NCI-H345 (cell line): ENCODE results near the gene IQGAP2.

Experiments
- DNase-seq: peaks from one replicate; lab custom pipeline; 2025; lab: John Stamatoyannopoulos, UW

Gene IQGAP2

DNA sequence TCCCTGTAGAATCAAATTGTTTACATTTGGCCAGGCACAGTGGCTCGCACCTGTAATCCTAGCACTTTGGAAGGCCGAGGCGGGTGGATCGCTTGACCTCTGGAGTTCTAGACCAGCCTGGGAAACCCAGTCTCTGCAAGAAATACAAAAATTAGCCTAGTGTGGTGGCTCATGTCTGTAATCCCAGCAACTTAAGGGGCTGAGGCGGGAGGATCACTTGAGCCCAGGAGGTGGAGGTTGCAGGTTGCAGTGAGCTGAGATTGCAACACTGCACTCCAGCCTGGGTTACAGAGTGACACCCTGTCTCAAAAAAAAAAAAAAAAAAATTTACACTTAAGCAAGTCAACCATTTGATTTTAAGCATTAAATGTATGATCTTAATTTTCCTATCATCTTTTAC lies 17.5 kb upstream of the IQGAP2 start:
- DNase-seq = no peak

DNA sequence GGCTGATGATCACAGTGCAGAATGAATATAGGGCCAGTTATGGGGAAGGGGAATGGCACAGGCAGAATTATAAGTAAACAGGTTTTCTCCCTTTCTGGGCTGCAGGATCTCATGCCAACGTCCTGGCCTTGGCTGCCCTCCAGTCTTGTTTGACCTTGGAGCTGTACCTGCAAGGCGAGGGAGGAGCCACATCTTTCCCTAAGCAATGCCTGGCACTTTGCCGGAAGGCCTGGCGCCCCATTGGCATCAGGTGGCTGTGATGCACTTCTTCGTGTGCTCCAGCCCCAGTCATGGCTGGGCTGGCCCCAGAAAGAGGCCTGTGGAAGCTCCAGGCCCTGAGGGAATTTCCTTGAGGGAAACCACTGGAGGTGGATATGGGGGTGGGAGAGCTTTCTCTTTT lies 16.7 kb upstream of the IQGAP2 start:
- DNase-seq = no peak

DNA sequence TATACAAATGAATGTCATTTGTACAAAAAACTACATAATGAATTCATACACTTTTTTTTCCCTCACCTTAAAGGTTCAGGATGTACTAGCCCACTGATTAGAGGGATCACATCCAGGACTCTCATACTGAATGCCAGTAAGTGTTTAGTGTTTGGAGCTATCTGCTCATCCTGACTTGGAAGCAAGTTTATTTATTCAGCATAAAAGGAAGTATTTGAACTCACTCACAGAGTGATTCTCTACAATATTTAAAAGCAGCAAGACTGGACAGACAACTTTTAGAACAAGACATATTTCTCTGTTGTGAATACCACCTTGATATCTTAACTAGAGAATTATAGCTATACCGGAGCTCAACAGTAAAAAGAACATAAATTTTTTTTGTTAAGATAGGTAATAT lies 14.8 kb upstream of the IQGAP2 start:
- no peak for DNase-seq

DNA sequence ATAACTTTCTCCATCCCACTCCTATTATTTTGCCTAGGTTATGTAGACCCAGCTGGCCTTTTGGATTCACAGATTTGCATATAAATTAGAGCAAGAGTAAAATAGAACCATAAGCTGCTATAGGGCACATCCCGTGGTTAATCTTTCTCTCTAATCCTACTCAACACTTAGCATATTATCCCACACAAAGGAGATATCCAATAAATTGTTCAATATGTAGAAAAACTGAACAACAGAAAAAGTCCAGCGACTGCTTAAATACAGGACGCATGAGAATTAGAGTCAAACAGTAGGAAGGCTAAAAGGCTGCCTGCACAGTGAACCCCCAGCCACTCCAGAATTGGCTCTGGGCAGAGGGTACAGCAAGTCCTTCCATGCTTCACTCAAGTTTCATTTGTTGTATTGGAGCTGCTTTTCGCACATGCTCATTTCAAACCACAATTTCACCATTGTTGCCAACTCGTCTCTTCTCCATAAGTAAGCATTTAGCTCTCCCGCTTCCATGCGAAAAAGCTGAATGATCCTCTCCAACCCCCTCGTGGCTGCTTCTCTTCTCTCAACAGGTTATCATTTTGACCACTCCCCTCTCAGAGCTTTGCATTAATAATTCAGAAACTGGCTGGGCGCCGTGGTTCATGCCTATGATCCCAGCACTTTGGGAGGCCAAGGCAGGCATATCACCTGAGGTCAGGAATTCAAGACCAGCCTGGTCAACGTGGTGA lies 14.1 kb upstream of the IQGAP2 start:
- no peak for DNase-seq

DNA sequence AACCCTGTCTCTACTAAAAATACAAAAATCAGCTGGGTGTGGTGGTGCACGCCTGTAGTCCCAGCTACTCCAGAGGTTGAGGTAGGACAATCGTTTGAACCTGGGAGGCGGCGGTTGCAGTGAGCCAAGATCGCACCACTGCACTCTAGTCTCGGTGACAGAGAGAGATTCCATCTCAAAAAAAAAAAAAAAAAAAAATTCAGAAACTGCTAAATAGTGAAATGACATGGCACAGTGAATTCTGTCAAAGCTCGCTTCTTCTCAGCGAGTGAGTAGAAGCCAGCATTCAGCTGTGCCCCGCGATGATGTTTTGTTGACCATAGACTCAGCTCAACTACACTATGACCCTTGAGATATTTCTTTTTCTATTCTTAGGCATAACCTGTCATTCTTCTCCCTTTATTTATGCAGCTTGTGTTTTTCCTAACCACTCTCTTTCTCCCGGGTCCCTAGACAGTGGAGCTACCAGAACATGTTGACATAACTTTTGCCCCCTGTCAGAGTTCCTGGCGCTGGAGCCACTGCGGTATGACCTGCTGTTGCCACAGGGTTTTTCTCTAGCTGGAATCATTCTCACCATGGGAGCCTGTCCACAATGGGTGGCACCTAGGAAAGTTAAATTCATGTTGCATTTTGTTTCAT lies 13.5 kb upstream of the IQGAP2 start:
- no peak for DNase-seq

DNA sequence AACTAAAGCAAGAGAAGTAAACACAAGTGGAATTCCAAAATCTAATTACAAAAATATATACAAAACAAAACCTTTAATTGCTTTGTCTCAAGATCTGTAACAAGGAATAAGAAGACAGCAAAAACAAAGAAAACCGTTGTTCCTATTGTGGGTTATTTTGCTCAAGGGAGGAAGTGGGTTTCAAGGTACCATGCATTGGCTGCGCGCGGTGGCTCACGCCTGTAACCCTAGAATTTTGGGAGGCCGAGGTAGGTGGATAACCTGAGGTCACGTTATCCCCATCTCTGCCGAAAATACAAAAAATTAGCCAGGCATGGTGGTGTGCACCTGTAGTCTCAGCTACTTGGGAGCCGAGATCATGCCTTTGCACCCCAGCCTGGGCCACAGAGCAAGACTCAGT lies 12.1 kb upstream of the IQGAP2 start:
- DNase-seq = no peak

DNA sequence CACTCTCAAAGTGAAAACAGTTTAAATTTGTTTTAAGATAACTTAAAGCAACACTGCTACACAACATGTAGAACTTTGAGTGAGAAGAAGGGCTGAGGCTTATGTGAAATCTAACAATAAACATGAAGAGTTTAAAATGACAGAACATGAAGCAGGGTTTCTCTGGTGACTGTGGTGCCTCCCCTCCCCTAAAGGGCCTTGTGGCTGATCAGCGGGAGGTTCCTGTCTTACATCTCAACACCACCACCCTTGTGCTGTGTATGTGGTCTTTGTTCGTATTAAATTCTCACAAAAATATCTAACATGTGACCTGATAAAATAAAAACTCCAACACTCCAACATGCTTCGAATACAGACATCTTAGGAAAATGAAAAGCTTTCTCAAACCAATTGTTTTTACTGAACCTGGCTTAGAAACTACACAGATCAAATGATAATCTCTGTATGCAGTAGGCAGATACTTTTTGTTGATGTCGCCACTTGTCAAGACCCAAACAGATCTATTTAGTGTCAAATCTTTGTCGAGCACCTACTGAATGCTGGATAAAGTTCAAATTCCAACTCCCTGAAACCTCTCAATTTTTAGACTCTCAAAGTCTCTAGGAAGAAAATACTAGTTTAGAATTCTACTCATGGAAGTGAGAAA lies 9.9 kb upstream of the IQGAP2 start:
- DNase-seq = no peak

DNA sequence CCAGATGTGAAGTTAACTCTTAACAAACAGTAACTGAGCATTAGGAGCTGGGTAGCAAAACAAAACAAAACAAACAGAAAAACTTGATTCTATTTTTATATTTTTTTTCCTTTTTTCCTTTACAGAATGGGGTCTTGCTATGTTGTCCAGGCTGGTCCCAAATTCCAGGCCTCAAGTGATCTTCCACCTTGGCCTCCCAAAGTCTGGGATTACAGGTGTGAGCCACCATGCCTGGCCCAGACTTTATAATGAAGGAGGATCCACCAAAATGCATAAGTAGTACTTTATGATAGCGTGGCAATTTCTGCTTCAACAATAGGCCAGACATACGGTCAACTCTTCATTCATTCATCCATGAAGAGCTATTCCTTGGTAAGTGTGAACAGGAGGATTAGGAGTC lies 5.9 kb upstream of the IQGAP2 start:
- no peak for DNase-seq

DNA sequence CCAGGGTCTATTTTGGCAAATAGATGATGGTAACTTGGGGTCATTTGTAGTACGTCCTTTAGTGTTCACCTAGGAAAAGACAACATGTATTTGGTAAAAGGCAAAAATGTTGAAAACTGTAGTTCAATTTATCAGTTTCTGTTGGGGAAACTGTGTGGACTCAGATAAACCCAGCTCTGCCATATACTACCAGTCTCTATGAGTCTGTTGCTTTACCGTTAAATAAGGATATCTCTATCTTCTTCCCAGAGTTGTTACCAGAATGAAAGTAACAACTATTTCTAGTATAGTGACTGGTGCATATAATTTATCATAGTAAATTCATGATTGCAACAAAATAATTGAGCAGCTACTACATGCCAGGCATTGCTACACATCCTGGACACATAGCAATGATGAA lies 3.8 kb upstream of the IQGAP2 start:
- no peak for DNase-seq

DNA sequence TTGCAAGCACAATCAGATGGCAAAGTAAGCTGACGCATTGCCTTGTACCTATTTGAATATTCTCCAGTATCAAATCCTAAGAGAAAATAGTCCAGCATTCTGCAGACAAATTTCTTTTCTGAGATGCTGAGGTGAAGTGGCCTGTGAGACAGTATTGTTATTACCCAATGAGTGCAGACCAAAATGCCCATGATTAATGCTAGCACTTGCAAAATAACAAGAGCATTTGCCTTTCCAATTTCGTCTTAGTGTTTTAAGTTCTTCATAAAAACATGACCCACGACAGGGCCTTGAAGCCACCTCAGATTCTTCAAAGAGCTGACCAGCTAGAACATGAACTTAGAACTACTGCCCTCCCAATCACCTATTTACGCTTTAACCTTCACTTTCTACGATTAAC lies 2.6 kb upstream of the IQGAP2 start:
- no peak for DNase-seq

DNA sequence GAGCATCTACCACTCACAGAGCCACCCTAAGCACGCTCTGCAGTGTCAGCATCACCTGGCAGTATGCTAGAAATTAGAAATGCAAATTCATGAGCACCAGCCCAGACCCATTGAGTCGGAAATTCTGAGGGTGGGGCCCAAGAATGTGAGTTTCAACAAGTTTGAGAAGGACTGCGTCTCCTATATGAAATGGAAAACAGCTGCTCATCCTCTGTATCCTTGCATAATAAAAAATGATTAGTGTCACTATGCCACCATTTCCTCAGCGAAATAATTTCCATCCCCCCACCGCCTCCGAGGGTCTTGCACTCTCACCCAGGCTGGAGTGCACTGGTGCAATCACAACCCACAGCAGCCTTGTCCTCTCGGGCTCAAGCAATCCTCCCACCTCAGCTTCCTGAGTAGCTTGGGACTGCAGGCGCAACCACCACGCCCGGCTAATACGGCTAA lies 1.3 kb upstream of the IQGAP2 start:
- no peak for DNase-seq

DNA sequence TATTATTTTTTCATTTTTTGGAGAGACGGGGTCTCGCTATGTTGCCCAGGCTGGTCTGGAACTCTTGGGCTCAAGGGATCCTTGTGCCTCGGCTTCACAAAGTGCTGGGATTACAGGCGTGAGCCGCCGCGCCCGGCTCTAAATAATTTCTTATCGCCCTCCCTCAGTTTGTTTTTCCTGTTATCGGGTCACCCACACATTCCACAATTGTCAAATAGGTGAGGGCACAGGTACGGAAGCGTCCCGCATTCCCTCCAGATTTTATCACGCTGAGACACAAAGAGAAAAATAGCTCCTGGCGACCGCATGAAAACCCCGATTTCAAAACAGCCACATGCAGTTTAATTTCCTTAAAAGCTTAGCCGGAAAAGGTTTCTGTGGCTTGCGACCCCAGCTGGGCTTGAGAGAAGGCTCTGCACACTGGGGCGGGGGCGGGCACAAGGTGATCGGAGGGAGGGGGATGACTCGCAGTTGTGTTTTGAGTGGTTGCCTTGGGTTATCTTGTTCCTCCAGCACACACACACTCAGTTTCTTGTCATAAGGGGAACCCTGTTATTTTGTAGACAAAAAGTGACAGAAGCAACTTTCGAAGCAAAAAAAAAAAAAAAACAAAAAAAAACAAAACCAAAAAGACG lies 717 bp upstream of the IQGAP2 start:
- DNase-seq = no peak

DNA sequence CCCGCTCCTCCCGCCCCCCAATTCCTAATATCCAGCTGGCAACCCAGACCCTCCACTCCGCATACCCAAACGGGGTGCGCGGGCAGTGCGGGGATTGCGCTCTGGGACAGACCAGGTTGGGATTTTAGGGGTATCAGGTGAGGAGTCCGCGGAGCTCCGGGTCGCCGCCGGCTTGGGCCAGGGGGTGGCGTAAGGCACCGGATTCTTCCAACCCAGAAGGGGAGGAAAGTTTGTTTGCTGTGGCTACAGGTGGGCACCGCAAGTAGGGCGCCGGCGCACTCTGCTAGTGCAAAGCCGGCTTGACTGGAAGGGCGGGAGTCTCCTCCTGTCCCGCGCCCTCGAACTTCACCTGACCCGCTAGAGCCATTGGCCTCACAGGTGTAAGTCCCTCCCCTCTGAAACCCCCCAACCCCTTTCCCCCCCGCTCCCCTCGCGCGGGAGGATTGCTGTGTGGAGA lies 709 bp downstream of the IQGAP2 start:
- no peak for DNase-seq

DNA sequence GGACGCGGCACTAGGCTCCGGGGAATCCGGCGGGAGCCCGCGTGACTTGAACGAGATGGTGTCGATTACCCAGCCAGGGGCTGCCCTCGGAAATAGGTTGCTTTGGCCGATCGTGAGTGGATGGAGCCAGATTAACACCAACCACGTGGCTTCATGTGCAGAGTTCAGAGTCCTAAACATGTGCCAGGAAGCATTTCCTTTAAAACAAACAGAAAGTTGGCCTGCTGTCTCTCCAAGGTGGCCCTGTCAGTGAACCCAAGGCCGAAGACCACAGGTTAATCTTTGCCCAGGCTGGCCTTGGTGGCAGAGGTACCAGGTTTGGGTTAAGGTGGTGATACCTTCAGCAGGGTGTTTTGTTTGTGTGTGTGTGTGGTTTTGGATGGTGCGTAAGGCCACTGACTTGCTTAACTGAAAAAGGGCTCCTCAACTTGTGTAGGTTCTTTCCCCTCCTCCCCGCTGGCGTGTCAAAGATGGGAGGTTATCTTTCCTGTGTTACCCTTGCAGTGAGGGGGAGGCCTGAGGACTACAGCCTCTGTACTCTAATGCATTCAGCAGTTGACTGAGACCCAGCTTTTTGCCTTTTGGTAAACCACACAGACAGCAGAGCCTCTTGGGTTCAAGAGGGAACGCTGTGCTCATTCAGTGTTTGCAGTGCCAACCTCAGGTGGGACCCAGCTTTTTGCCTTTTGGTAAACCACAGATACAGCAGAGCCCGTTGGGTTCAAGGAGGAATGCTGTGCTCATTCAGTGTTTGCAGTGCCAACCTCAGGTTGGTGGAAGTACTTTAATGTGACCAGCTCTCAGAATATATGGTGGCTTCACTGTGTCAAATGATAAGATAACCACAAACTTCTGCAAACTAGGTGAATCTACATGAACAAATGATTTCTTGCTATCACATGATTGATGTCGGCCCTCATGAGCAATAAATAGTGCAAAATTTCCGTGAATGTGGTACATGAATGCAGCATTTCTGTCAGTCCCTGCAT lies 1.4 kb downstream of the IQGAP2 start:
- no peak for DNase-seq

DNA sequence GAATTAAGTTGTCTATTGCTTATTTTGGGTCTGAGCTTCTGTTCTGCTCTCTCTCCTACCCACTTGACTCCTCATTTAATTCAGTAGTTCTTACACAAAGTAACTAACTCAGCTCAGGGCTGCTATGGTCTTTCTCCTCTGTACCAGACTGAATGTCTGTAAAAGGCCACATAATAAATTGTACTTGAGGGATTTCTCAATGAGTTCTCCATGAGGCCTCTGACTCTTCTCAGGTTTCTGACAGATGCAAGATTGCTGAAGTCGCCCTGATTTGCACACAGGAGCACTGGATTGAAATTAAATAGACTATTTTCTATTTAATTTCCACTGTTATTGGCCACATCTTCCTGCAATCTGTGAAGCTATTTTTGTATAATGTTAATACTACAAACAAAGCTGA lies 2.9 kb downstream of the IQGAP2 start:
- no peak for DNase-seq

DNA sequence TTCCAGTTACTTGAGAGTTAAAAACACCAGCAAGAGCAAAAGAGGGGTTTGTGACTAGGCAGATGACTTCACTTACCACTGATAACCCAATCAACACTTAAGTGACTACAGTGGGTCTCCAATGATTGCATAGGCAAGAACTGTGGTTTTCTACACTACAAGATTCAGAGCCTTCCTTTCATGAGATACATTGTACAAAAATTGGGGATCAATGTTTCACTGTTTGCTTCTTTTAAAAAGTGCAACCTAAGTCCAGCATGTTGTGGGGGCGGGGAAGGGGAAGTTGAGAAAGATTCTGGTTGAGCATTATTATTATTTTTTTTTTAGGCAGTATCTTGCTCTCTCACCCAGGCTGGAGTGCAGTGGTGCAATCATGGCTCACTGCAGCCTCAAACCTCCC lies 3.6 kb downstream of the IQGAP2 start:
- no peak for DNase-seq

DNA sequence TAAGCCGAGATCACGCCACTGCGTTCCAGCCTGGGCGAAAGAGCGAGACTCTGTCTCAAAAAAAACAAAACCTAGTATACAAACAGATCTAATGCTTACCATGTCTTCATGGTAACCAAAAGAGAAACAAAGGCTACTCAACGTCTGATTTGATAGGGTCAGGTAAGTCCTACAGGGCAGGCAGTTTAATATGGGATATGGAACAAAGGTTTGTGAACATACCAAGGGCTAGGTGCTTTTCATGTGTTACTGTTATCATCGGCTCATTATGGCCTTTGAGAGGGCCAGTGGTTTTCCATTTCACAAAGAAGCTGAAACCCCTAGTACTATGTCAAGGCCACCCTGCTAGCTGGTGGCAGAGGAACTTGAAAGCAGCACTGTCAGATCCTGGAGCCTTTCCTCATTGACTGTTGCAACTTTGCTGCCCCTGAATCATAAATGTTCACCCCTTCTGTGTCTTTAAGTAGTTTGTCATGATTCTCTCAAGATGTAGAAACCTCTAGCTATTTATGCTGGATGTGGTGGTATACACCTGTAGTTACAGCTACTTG lies 5.1 kb downstream of the IQGAP2 start:
- no peak for DNase-seq

DNA sequence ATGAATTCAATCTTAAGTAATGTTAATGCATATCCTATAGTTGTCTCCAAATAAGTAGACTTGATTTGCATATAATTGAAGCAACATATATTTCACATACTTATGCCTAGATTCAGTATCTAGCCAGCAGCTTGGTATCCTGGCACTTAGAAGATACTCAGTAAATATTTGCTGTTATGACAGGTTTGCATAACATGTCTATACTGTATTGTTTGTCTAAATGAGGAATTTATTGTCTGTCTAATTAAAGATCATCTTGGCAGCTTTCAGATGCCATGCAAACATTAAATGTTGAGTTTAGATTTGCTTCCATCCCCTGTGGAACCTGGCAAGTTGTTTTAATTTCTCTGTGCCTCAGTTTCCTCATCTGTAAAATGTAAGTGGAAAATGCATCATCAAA lies 9.4 kb downstream of the IQGAP2 start:
- no peak for DNase-seq

DNA sequence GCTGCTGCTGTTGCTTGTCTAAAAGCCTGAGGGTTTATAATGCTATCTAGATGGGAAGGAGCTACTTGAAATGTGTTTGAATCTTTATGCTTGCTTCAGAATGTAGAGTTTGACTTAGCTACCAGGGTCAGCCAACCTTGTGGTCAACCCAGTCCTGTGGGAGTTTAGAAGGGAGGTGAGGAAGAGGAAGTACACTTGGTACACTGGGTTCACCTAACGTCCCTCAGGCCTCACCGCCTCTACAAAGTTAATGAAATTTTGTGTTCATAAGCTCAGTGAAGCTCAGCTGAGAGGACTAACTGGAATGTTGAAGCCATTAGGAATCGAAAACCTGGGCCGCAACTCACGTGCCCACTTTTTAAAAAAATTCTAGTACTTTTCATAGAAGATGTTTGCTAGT lies 10.7 kb downstream of the IQGAP2 start:
- no peak for DNase-seq

DNA sequence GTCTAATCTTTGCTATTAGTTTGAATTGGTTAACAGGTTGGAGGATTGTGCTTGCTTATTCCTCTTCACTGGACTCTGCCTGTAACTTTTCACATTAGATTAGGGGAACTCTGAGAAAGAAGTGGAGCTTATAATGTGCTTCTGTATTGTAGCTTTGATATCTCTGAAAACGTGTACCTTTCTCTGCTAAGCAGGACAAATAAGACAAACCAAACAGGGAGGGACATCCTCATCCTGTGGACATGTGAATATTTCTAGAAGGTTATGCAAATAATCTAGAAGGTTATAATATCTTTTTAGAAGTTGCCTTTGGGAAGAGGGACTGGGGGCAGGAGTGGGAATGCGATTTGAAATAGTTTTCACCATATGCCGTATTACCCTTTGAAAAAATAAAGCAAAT lies 11.7 kb downstream of the IQGAP2 start:
- DNase-seq = no peak

DNA sequence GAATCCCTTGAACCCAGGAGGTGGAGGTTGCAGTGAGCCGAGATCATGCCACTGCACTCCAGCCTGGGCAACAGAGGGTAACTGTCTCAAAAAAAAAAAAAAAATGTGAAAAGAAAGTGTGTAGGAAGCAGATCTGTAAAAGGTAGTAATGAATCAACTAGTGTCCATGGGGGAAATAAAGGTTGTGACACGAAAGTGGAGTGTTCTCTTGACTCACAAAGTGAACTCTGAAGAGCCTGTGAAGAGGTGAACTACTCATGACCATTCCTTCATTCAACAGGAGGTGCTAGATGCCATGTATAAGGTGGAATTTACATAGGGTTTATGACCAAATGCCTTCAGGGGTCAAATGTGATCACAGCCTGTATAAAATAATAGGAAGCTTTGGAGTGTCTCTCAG lies 12.8 kb downstream of the IQGAP2 start:
- no peak for DNase-seq
